GM18499 (cell line): ENCODE measurements around the gene PIK3R3.

Experiments
- ATAC-seq: cut with Tn5 transposase; IDR thresholded peaks from one replicate; pipeline ENCODE4 v1.9.1; 2021; ENCODE audit warnings: moderate number of reproducible peaks; ENCODE audit not compliant: insufficient read depth, unreplicated experiment

Gene PIK3R3

DNA sequence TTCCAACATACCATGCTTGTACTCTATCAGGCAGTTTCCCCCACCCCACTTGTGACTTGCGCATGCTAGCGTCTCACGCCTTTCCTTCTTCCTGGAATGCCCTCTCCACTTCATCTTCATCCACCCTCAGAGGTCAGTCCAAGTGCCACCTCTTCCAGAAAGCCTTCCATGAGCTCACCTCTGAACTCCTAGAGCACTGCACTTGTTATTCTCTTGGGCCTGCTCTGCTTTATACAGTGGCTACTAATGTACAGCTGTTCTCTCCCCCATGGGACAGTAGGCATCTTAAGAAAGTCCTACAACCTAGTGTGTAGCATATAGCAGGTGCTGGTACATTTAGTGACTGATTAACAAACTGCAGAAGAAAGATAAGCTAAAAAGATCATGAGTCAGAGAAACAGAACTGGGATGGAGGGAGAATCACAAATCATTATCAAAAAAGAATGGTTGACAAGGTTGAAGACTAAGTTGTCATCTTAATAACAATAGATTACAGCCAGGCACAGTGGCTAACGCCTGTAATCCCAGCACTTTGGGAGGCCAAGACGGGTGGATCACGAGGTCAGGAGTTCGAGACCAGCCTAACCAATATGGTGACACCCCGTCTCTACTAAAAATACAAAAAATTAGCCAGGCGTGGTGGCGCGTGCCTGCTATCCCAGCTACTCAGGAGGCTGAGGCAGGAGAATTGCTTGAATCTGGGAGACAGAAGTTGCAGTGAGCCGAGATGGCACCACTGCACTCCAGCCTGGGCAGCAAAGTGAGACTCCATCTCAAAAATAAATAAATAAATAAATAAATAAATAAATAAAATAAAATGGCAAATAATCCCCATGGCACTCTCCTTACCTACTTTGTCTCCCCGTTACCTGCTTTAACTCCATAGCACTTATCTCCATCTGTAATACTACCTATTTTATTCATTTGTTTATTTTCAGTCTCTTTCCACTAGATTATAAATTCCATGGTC, 26.2 kb upstream of the PIK3R3 start:
- ATAC-seq, result no peak

DNA sequence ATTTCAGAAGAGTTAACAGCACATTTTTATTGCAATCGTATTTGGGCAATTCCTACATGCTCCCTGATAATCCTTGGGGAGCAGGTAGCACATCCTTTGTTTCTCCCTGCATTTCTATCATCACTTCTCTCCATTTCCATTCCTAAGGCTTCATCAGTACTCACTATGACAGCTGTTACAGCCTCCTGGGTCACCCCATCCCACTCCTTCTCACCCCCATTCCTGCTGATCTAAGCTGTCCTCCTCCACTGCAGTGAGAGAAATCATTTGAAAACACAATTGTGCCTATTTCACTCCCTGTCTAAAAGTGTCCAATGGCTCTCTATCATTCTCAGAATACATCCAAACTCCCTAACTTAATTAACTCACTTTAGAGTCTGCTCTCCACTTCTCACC, 25.5 kb upstream of the PIK3R3 start:
- ATAC-seq, result no peak

DNA sequence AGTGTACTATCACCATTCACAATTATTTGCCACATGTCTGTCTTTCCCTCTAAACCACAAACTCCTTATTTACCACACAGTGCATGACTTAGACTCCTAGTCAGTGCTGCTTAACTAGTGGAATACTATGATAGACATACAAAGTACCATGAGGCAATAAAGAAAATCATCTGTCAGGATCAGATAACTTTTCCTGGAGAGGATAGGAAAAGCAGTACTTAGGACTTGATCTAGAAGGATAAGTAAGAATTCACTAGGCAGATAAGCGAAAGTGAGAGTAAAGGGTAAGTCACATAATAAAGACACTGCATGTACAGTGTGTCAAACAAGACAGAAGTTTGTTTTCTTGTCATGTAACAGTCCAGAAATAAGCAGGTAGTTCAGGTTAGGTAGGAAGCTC, 21.3 kb upstream of the PIK3R3 start:
- ATAC-seq, result no peak

DNA sequence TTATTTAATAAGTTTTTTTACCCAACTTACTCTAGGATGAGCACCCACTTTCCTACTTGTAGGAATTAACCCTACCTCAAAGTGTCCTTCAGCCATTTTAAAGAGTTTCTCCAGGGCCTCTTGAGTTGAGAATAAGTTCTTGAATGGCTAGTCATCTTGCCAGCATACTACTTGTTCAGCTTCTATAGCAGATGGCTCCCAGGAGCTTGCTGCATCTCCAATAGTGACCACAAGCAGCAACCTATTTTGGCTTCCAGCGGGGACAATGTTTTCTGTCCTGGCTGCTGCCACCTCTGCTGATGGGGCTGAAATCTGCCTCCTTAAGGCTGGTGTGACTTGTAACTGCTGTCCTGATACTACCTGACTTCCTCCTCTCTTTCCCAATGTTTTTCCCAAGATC, 20.8 kb upstream of the PIK3R3 start:
- no peak for ATAC-seq

DNA sequence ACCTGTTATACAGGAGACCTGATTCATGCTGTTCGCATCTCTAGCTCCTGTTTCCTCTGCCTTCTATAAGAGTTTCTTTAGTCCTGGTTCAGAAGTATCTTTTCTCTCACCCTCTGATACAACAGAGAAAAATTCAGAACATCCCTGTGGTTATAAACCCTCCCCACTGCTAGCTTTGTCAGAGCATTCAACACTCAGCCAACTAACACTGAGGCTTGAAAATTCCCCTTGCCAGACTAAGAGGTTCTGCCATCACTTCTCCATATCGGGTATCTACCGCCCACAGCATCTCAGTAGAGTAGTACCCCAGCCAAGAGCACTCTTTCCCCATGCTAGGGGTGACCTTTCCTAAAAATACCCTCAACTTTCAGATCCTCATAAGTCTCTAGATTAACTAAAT, 19.6 kb upstream of the PIK3R3 start:
- no peak for ATAC-seq

DNA sequence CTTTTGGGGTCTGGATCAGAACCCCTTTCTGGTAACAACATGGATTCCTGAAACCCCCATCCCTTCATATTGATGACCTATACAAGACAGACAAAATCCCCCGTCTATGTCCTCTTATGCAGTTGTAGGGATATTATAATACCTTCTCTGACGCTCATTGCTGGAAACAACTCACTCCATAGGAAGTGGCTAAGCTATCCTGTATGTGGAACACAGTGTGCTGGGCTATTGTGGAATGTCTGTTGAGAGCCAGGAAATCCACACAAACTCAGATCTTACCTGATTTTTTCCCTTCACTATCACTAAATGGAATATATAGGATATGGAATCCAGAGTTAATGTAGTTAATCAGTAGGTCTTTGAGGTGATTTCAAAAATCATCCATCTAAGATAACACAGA, 17.7 kb upstream of the PIK3R3 start:
- no peak for ATAC-seq

DNA sequence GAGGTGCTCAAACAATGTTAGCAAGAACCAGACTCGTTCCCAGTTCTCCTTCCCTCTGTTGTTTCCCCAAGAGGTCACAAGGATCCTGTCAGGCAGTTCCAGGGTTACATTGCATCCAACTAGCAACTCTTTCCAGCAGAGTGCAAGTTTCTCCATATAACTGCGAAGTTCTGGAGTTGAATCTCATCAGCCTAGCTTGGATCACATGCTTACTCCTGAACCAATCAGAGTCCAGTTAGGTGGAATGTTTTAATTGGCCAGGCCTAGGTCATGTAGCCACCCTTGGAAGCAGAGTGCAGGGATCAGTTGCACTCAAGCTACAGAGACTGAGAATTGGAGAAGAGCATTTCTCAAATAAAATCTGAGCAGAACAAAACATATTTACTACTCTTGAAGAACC, 15.9 kb upstream of the PIK3R3 start:
- no peak for ATAC-seq

DNA sequence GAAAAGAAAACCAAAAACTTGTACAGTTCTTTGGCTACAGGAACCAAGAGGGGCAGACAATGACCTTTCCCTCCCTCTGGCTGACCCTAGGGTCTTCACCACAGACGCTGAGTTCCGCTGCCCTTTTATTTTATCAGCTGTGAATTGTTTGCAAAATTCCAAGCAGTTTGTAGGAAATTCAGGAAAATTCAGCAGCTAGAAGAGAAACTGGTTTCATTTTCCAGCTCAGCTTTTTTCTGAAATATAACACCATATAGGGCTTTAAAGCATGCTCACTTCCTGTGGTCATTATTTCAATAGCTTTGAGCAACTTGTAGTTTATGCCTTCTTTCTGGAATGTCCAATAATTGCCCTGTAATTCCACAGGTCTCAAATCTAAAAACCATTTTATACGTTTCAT, 5.5 kb upstream of the PIK3R3 start:
- ATAC-seq, result no peak

DNA sequence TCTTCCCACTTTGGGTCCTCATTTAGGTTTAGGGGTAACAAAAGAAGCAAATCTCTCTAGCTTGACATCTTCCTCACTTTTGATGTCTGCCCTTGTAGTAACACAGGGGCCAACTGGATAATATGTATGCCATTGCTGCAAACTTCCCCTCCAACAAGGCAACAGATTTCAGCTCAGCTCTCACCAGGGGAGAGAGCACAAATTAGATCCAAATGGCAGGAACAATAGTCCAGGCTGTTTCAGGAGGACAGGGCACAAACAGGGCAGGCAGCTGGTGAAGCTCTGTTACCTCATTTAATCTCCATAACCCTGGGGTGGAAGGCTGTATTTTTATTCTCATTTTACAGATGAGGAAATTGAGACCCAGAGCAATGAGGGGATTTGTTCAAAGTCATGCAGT, 4.3 kb upstream of the PIK3R3 start:
- ATAC-seq, result no peak

DNA sequence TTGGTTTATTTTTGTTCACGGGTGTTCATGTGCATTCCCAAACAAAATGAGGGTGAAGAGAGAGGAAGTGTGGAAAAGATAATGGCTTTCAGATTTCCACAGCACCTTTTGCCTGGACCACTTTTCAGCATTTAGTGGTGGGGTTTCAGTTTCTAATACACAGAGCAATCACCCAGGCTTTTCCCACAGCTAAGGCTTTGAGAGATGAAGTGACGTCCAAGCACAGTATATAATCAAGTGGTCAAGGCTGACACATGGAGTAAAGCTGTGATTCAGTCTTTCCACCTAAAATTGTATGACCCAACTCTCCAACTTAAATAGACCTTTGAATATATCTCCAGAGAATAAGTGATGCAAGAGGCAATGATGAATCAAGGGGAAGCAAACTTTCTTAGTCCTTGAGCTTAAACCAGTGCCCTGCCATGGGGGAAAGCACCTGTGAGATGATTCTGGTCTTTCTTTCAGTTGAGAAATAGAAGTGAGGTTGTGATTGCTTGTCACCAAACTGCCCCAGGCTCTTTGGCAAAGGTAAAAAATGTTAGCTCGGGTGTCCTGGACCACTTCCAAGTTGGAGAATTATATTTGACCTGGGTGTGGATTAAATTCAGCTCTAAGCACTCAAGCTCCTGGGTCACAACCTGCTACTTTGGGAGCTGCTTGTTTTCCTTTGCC, 2.4 kb upstream of the PIK3R3 start:
- no peak for ATAC-seq

DNA sequence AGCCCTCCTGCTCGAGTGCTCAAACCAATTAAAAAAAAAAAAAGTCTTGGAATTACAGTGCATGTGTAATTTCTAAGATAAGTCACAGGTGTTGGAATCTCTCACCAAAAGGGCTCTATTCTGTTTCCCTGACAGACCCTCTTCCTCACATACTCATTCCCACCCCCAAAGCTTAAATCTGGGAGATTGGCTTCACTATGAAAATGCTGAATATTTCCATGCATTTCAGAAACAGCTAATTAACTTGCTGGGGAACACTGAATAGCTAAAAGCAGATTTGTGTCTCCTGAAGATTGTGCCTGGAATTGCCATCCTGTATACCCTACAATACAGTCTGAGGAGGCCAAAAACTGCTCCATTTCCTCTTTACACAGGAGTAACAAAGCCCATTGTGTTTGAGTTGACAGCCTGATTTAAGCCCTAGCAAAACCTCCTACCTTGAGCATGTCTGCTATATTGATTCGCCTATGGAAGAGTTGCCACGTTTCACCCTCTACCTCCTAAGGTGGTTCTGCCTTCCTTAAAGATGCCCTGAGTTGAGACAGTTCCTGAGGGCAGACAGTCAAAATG, 1.4 kb upstream of the PIK3R3 start:
- no peak for ATAC-seq

DNA sequence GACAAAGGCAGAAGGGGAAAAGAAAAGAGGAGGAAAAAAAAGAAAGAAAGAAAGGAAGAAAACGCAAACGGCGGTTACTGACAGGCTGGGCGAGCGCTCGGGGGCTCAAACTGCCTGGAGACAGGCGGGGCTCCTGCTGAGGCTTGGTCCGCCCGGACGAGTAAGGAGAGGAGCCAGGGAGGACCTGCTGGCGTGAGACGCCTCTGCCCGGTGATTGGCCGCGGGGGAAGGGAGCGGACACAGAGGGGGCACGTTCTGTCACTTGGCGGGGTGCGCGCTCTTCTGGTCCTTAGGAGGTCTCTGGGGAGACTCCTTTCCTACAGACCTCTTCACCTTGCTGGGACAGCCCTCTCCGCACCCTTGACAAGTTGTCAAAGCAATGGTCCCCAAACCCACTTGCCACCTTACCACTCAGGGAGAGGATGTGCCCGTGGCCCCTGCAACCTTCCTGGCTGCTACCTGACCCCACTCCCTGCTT, 791 bp upstream of the PIK3R3 start:
- peak; percentile 32 for ATAC-seq

DNA sequence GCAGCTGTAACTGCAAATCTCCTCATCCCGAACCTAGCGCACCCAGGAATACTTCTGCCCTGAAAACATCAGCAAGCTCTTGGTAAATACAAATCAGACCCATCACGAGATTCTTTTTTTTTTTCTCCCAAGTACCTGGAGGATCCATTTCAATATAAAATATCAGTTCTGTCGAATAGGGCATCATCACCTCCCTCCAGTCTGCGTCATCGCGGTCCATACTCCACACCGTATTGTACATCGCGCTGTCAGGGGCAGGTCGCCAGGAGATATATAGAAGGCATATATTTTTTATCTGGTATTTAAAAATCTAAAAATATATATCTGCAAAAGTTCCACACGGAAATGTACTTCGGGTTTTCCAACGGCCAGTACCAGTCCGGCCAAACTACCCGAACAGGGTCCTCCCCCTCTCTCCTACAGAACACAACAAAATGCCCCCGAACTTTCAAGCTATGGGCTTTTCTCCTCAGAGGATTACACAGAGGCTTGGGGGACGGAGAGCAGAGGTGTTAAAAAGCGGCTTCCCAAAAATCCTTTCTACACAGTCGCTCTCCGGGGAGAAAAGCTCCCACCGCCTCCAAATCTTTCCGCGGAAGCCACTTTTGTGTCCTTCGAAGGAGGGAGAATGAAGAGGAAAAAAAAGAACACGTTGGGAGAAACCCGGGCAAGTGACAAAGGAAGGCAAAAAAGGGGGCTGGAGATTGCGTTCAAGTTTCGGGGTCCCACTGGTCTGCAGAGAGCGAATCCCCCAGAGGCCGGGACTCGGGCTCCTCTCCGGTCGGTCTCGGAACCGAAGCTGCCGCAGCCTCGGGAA, 509 bp downstream of the PIK3R3 start:
- ATAC-seq, result no peak

DNA sequence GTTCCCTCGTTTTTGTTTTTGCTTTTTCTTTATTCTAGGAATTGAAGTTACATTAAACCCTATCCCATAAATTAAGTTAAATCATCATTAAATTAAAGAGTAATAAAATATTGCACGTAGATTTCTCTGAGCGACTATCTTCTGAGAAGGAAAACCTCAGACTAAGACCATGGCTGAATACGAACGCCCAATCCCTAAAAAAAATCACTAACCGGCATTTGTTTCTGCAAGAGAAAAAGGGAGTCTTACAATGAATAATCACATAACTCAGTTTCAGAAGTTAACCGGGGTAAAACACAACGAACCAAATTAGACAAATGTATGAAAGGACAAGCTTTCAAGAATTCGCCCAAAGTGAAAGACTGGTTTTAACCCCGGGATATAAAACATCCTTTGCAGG, 1.3 kb downstream of the PIK3R3 start:
- no peak for ATAC-seq

DNA sequence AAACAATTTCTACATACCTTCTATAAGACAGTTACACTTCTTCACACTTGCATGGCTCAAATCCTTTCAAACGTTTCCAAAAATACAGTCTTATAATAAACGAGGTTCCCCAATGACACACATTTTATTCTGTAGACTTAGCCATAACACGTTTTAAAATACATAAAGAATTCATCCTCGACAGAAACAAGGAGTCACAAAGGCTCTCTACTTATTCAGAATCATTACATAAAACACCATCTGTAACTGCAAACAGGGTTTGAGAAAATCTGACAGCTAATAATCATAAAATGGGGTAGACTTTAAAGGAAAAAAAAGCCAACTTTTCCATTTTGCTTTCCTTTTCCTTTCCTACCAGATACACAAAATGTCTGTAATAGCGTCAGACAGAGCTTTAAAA, 1.8 kb downstream of the PIK3R3 start:
- ATAC-seq, result no peak

DNA sequence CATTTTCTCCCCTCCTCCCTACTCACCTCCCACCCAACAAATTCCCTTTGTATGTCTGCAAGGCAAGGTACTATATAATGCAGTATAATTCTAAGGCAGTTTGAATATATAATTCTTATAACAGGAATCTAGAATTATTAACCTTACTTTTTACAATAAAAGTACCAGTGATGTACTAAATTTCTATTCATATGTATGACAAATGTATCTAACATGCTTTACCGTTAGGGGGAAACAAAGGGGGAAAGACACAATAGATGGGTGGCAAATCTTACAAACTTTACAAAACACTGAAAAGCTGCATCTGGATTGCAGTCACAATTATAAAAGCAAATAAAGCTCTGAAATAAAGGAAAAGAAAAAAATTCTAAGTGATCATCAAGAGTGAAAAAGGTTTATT, 2.3 kb downstream of the PIK3R3 start:
- no peak for ATAC-seq

DNA sequence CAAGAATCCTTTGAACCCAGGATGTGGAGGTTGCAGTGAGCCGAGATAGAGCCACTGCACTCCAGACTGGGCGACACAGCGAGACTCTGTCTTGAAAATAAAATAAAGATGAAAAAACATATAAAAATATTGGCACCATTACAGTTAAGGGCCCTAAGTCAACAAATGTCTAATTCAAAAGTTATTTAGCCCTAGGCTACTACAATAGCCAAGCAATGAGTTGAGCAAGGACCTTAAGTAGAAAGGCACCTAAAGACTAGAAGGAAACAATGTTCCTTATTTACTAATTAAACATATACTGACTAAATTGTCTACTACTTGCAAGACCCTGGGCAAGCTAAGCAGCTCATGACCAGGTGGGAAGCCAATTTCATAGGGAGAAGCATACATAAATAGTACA, 4.1 kb downstream of the PIK3R3 start:
- ATAC-seq, result no peak

DNA sequence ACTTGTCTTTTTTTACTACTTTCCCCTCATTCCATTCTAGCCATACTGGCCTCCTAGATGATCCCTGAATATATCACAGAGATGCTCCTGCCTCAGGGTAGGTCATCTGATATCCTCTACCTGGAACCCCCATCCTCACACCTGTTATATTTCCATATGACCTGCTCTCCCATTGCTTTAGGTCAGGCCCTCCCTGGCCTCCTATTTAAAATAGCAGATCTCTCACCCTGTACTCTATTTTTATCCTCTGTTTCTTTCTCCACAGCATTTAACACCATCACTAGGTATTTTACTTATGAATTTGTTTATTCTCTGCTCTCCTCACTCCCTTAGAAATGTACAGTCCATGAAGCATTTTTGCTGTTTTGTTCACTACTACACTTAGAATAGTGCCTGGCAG, 13.6 kb downstream of the PIK3R3 start:
- no peak for ATAC-seq

DNA sequence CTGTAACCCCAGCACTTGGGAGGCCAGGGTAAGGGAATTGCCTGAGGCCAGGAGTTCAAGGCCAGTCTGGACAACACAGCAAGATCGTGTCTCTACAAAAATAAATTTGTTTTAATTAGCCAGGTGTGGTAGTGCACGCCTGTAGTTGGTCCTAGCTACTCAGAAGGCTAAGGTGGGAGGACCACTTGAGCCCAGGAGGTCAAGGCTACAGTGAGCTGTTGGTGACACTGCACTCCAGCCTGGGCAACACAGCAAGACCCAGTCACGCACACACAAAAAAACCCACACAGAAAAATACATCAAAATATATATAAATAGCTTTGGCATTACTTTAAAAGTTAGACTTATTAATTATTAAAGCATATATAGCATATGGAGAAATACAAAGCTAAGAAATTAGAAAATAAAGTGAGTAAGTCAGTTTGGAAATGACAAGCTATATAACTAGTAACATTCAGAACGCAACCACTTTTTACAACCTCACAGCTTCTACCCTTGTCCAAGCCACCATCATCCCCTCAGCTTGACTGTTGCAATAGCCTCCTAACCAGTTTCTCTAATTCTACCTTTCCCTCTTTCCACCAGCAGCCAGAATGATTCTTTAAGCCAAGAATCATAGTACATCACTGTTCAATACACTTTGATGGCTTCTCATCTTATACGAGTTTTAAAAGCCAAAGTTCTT, 14.5 kb downstream of the PIK3R3 start:
- ATAC-seq, result no peak
